HCT116 (cell line): Measurements from ENCODE around the gene TBRG1.

ENCODE experiments used
- CEBPB ChIP-seq: IDR thresholded peaks from 2 replicates; pipeline ENCODE4 v1.6.1; 2012; ENCODE audit warnings: low read depth
- POLR2A ChIP-seq: IDR thresholded peaks from 2 replicates; pipeline ENCODE4 v1.7.0; 2011; ENCODE audit warnings: borderline replicate concordance; ENCODE audit not compliant: insufficient read depth, insufficient read length; ENCODE audit errors: extremely low read depth
- REST ChIP-seq: IDR thresholded peaks from 2 replicates; pipeline ENCODE4 v1.6.1; 2012; ENCODE audit warnings: low read depth
- TF ChIP-seq, protein P1 (sequence below), 3 experiments: fragments of 200-600 bp in 1 of 3; sonication (generic) in 1 of 3; IDR thresholded peaks in 2 of 3; conservative IDR thresholded peaks in 1 of 3; 2 replicates each; pipeline ENCODE4 v1.5.1; 2012 to 2017; ENCODE audit warnings: low read depth in 2 of 3, low read length in 2 of 3, antibody characterized with exemption in 1 of 3, borderline replicate concordance in 1 of 3, control low read depth in 1 of 3, mild to moderate bottlenecking in 1 of 3, mixed read lengths in 1 of 3, mixed run types in 1 of 3, moderate library complexity in 1 of 3; ENCODE audit not compliant: insufficient read depth in 1 of 3

- no peak for TF ChIP-seq POLR2A
- TF ChIP-seq CEBPB, result no peak
- TF ChIP-seq, protein P1, sequence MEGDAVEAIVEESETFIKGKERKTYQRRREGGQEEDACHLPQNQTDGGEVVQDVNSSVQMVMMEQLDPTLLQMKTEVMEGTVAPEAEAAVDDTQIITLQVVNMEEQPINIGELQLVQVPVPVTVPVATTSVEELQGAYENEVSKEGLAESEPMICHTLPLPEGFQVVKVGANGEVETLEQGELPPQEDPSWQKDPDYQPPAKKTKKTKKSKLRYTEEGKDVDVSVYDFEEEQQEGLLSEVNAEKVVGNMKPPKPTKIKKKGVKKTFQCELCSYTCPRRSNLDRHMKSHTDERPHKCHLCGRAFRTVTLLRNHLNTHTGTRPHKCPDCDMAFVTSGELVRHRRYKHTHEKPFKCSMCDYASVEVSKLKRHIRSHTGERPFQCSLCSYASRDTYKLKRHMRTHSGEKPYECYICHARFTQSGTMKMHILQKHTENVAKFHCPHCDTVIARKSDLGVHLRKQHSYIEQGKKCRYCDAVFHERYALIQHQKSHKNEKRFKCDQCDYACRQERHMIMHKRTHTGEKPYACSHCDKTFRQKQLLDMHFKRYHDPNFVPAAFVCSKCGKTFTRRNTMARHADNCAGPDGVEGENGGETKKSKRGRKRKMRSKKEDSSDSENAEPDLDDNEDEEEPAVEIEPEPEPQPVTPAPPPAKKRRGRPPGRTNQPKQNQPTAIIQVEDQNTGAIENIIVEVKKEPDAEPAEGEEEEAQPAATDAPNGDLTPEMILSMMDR (IDR thresholded peaks at IDR 0.05 in 2 of 3, conservative IDR thresholded peaks at IDR 0.05 in 1 of 3; ENCODE audit: borderline replicate concordance in 1 of 3, insufficient read depth in 1 of 3, low read depth in 2 of 3, low read length in 2 of 3), result no peak
- no peak for TF ChIP-seq REST
These were observed 11.6 kb upstream of the TBRG1 start, which contains the start of gene PANX3 for GRCh38 chr11:124611064-124611463.
